ENCODE data around the gene PUSL1.

The PUSL1 gene

DNA sequence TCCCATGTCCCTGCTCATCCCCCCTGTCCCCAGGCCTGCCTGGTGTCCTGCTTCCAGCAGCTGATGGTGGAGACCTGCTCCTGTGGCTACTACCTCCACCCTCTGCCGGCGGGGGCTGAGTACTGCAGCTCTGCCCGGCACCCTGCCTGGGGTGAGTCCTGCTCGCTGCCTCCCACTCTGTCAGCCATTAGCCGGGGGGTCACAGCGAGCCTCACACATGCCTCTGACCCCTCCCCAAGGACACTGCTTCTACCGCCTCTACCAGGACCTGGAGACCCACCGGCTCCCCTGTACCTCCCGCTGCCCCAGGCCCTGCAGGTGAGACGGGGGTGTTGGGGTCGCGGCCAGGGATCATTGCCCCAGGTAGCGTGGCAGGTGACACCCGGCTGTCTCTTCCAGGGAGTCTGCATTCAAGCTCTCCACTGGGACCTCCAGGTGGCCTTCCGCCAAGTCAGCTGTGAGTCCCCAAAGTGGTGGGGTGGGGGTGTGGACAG lies 18.1 kb upstream of the PUSL1 start:
- DNase-seq (ENCODE audit: low read depth in 1 of 2, low spot score in 1 of 2) = peak in 1 of 2 experiments; percentile 73

DNA sequence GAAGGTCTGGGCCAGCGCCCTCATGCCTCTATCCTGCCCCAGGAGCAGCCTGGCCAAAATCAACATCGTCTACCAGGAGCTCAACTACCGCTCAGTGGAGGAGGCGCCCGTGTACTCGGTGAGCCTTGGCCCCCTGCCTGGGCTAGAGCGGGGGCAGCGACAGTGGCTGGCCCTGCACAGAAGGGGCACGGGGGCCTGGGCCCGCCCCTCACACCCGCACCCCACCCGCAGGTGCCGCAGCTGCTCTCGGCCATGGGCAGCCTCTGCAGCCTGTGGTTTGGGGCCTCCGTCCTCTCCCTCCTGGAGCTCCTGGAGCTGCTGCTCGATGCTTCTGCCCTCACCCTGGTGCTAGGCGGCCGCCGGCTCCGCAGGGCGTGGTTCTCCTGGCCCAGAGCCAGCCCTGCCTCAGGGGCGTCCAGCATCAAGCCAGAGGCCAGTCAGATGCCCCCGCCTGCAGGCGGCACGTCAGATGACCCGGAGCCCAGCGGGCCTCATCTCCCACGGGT lies 17.3 kb upstream of the PUSL1 start:
- no peaks in the 10 kb centered on the region for H3K27me3 ChIP-seq (ENCODE audit: insufficient read depth, poor library complexity, severe bottlenecking)
- no peak for TF ChIP-seq GABPA (IDR thresholded peaks at IDR 0.05; ENCODE audit: low read depth)
- no peak for TF ChIP-seq POLR2AphosphoS5 (IDR thresholded peaks at IDR 0.05; ENCODE audit: low read depth)
- TF ChIP-seq, protein P1, sequence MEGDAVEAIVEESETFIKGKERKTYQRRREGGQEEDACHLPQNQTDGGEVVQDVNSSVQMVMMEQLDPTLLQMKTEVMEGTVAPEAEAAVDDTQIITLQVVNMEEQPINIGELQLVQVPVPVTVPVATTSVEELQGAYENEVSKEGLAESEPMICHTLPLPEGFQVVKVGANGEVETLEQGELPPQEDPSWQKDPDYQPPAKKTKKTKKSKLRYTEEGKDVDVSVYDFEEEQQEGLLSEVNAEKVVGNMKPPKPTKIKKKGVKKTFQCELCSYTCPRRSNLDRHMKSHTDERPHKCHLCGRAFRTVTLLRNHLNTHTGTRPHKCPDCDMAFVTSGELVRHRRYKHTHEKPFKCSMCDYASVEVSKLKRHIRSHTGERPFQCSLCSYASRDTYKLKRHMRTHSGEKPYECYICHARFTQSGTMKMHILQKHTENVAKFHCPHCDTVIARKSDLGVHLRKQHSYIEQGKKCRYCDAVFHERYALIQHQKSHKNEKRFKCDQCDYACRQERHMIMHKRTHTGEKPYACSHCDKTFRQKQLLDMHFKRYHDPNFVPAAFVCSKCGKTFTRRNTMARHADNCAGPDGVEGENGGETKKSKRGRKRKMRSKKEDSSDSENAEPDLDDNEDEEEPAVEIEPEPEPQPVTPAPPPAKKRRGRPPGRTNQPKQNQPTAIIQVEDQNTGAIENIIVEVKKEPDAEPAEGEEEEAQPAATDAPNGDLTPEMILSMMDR (IDR thresholded peaks at IDR 0.05; ENCODE audit: insufficient read depth, low read length) = no peak
- no peak for TF ChIP-seq SPI1 (IDR thresholded peaks at IDR 0.05; ENCODE audit: borderline replicate concordance, low read depth)
- TF ChIP-seq, protein P2, sequence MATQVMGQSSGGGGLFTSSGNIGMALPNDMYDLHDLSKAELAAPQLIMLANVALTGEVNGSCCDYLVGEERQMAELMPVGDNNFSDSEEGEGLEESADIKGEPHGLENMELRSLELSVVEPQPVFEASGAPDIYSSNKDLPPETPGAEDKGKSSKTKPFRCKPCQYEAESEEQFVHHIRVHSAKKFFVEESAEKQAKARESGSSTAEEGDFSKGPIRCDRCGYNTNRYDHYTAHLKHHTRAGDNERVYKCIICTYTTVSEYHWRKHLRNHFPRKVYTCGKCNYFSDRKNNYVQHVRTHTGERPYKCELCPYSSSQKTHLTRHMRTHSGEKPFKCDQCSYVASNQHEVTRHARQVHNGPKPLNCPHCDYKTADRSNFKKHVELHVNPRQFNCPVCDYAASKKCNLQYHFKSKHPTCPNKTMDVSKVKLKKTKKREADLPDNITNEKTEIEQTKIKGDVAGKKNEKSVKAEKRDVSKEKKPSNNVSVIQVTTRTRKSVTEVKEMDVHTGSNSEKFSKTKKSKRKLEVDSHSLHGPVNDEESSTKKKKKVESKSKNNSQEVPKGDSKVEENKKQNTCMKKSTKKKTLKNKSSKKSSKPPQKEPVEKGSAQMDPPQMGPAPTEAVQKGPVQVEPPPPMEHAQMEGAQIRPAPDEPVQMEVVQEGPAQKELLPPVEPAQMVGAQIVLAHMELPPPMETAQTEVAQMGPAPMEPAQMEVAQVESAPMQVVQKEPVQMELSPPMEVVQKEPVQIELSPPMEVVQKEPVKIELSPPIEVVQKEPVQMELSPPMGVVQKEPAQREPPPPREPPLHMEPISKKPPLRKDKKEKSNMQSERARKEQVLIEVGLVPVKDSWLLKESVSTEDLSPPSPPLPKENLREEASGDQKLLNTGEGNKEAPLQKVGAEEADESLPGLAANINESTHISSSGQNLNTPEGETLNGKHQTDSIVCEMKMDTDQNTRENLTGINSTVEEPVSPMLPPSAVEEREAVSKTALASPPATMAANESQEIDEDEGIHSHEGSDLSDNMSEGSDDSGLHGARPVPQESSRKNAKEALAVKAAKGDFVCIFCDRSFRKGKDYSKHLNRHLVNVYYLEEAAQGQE (IDR thresholded peaks at IDR 0.05; ENCODE audit: insufficient replicate concordance, low read depth) = no peak
- H3K4me3 ChIP-seq (replicated peaks; ENCODE audit: insufficient read depth, low read length) = no peak overlapping the region
- no peak overlapping the region for H3K27ac ChIP-seq (replicated peaks)
- DNase-seq (ENCODE audit: low read depth in 1 of 2, low spot score in 1 of 2) = no peak

More for the DNA sequence above, 18.1 kb upstream of the PUSL1 start:
- no peaks in the 10 kb centered on the region for H3K27me3 ChIP-seq (ENCODE audit: insufficient read depth, poor library complexity, severe bottlenecking)
- H3K27ac ChIP-seq (replicated peaks) = no peak overlapping the region
- no peak overlapping the region for H3K4me3 ChIP-seq (replicated peaks; ENCODE audit: insufficient read depth, low read length)
- TF ChIP-seq, protein P1 (IDR thresholded peaks at IDR 0.05; ENCODE audit: insufficient read depth, low read length) = peak; percentile 47
- TF ChIP-seq POLR2AphosphoS5 (IDR thresholded peaks at IDR 0.05; ENCODE audit: low read depth) = no peak

DNA sequence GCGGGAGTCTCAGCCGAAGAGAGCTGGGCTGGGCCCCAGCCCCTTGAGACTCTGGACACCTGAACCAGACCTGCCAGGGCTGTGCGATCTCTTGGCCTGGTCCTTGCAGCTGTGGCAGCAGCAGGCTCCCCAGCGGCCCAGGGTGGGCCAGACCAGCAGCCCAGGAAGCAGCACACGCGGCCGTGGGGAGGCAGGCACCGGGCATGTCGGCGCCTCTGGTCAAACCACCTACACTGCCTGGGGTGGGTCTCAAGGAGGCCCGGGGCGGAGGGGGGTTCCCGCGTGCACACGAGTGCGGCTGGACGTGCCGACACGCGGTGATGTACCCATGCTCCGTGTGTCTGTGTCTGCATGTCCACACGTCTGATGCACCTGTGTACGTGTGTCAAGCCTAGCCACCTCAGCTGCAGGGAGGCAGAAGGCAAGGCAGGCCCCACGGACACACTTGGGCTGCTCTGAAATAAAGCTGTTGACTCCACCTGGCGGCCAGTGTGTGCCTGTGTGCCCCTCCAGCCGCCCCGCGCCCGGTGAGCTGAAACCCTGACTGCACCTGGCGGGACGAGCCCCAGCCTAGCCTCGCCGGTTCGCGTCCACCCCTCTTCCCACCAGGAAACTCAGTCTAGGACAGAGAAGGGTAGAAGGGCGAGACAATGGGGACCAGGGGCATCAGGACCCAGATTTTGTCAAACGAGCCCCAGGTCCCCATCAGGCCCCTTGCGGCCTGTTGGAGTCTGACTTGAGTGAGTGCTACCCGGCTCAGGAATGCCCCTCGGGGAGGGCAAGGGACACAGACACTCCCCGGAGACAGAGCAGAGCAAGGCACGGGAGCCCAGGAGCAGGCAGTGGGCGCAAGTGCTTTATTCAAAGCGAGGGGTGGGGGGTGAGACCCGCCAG lies 16.6 kb upstream of the PUSL1 start:
- Histone ChIP-seq H3K27ac (replicated peaks) (no peak overlapping the region), H3K27me3 (ENCODE audit: insufficient read depth, poor library complexity, severe bottlenecking) (no peaks in the 10 kb centered on the region), H3K4me3 (replicated peaks; ENCODE audit: insufficient read depth, low read length) (no peak overlapping the region)
- TF ChIP-seq POLR2AphosphoS5 (IDR thresholded peaks at IDR 0.05; ENCODE audit: low read depth) (peak; percentile 43), GABPA (IDR thresholded peaks at IDR 0.05; ENCODE audit: low read depth) (no peak), SPI1 (IDR thresholded peaks at IDR 0.05; ENCODE audit: borderline replicate concordance, low read depth) (no peak)
- TF ChIP-seq, protein P1 (IDR thresholded peaks at IDR 0.05; ENCODE audit: insufficient read depth, low read length) = peak; percentile 34
- TF ChIP-seq, protein P2 (IDR thresholded peaks at IDR 0.05; ENCODE audit: insufficient replicate concordance, low read depth) = no peak
- peak in 1 of 2 experiments; percentile 69 for DNase-seq (ENCODE audit: low read depth in 1 of 2, low spot score in 1 of 2)
